Trophoblast cell (in vitro differentiated cells and primary cell): ENCODE results near the gene TYROBP.

Source experiments
- DNase-seq, 2 donors: peaks; one replicate each; pipeline ENCODE4 v3.0.0-alpha.2; 2016
- H2AFZ ChIP-seq: 2 replicates; pipeline ENCODE4 v1.6.1; 2013; ENCODE audit warnings: low read length, moderate library complexity, mild to moderate bottlenecking; ENCODE audit not compliant: insufficient read depth, poor library complexity
- H2AK5ac ChIP-seq: 2 replicates; pipeline ENCODE4 v1.6.1; 2013; ENCODE audit warnings: mild to moderate bottlenecking, low read length
- H2BK120ac ChIP-seq: 2 replicates; pipeline ENCODE4 v1.6.1; 2013; ENCODE audit warnings: low read length, mild to moderate bottlenecking, moderate library complexity; ENCODE audit not compliant: insufficient read depth, poor library complexity
- H2BK12ac ChIP-seq: 2 replicates; pipeline ENCODE4 v1.6.1; 2013; ENCODE audit warnings: mild to moderate bottlenecking, low read length, moderate library complexity
- H2BK5ac ChIP-seq: 2 replicates; pipeline ENCODE4 v1.6.1; 2013; ENCODE audit warnings: low read length, low read depth, moderate library complexity, mild to moderate bottlenecking; ENCODE audit not compliant: poor library complexity
- H3K14ac ChIP-seq: 2 replicates; pipeline ENCODE4 v1.6.1; 2013; ENCODE audit warnings: mild to moderate bottlenecking, low read length
- H3K18ac ChIP-seq: 2 replicates; pipeline ENCODE4 v1.6.1; 2013; ENCODE audit warnings: mild to moderate bottlenecking, low read length
- H3K23ac ChIP-seq: 2 replicates; pipeline ENCODE4 v1.6.1; 2013; ENCODE audit warnings: low read length
- H3K27ac ChIP-seq: 2 replicates; pipeline ENCODE4 v1.5.1; 2013; ENCODE audit warnings: low read depth, mild to moderate bottlenecking, inconsistent platforms, low read length, moderate library complexity
- H3K27me3 ChIP-seq: 2 replicates; pipeline ENCODE4 v1.6.1; 2013; ENCODE audit warnings: inconsistent platforms, mild to moderate bottlenecking, low read length, moderate library complexity; ENCODE audit not compliant: insufficient read depth
- H3K36me3 ChIP-seq, 2 experiments: 1 replicate in 1 of 2; 2 replicates in 1 of 2; pipeline ENCODE4 v1.6.1; 2013; ENCODE audit warnings: low read length in 2 of 2, mild to moderate bottlenecking in 2 of 2, moderate library complexity in 1 of 2; ENCODE audit not compliant: insufficient read depth in 2 of 2, control insufficient read depth in 1 of 2
- H3K4ac ChIP-seq: 2 replicates; pipeline ENCODE4 v1.6.1; 2013; ENCODE audit warnings: low read depth, mild to moderate bottlenecking, low read length, moderate library complexity
- H3K4me1 ChIP-seq, 2 experiments: 1 replicate in 1 of 2; 2 replicates in 1 of 2; pipeline ENCODE4 v1.6.1; 2013; ENCODE audit warnings: low read length in 2 of 2, mild to moderate bottlenecking in 2 of 2, moderate library complexity in 1 of 2; ENCODE audit not compliant: insufficient read depth in 2 of 2, control insufficient read depth in 1 of 2
- H3K4me2 ChIP-seq: 2 replicates; pipeline ENCODE4 v1.6.1; 2013; ENCODE audit warnings: inconsistent platforms, mild to moderate bottlenecking, low read length, moderate library complexity
- H3K4me3 ChIP-seq: 2 replicates; pipeline ENCODE4 v1.5.1; 2013; ENCODE audit warnings: mild to moderate bottlenecking, low read depth, low read length, inconsistent platforms
- H3K79me1 ChIP-seq: one replicate; pipeline ENCODE4 v1.6.1; 2013; ENCODE audit warnings: low read length
- H3K79me2 ChIP-seq: 2 replicates; pipeline ENCODE4 v1.6.1; 2013; ENCODE audit warnings: low read length, mild to moderate bottlenecking; ENCODE audit not compliant: control insufficient read depth, insufficient read depth, poor library complexity
- H3K9ac ChIP-seq: 2 replicates; pipeline ENCODE4 v1.6.1; 2013; ENCODE audit warnings: mild to moderate bottlenecking, low read length
- H3K9me3 ChIP-seq: 2 replicates; pipeline ENCODE4 v1.6.1; 2013; ENCODE audit warnings: low read depth, mild to moderate bottlenecking, control low read depth, inconsistent platforms, low read length; ENCODE audit not compliant: insufficient read depth
- H4K12ac ChIP-seq: 2 replicates; pipeline ENCODE4 v1.6.1; 2013; ENCODE audit warnings: low read depth, mild to moderate bottlenecking, low read length, moderate library complexity
- H4K8ac ChIP-seq: 2 replicates; pipeline ENCODE4 v1.6.1; 2013; ENCODE audit warnings: low read depth, mild to moderate bottlenecking, low read length, moderate library complexity
- H4K91ac ChIP-seq: one replicate; pipeline ENCODE4 v1.6.1; 2013; ENCODE audit warnings: low read depth, mild to moderate bottlenecking, low read length, moderate library complexity
- WGBS: extraction: QIAGEN DNeasy Blood & Tissue Kit; methylation state at CpG from one replicate; pipeline ENCODE4 v1.1.7; 2013; ENCODE audit warnings: missing lambda C conversion rate; ENCODE audit not compliant: insufficient read length, insufficient coverage; ENCODE audit errors: extremely low coverage; 5-methylcytosine and 5-hydroxymethylcytosine counted together

The TYROBP gene

DNA sequence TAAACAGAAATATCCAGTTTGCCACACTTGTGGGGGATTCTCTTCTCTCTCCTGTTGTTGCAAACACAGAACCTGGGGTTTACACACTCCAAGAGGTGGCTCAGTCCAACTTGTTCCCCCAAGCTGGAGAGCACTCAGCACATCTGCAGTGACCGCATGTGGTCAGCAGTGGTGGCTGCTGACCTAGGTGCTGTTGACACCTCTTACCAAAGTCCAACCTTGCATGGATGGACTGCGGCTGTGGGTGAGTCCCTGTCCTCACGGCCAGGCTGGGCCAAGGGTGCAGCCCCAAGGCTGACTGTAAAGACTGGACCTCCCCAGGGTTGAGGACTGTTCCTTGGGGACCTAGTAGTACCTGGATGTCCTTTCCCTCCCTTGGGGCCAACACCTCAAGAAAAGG lies 34.1 kb upstream of the TYROBP start:
- DNase-seq: no peak
- no peak overlapping the region for H4K91ac ChIP-seq
- H3K9me3 ChIP-seq: peaks cover 1% of the 10 kb centered on the region
- H3K18ac ChIP-seq: no peak overlapping the region
- no peak overlapping the region for H3K23ac ChIP-seq
- no peak overlapping the region for H4K8ac ChIP-seq
- no peak overlapping the region for H3K27ac ChIP-seq
- H3K4me2 ChIP-seq: no peak overlapping the region
- H4K12ac ChIP-seq: no peak overlapping the region
- H3K4ac ChIP-seq: no peak overlapping the region
- WGBS: no CpG with 5 or more reads among the region's 3 CpGs
- H3K4me3 ChIP-seq: no peak overlapping the region
- no peaks in the 10 kb centered on the region for H3K79me1 ChIP-seq
- H2BK5ac ChIP-seq: no peak overlapping the region
- no peak overlapping the region for H3K9ac ChIP-seq
- H2AFZ ChIP-seq: no peak overlapping the region
- no peaks in the 10 kb centered on the region for H3K27me3 ChIP-seq
- no peak overlapping the region for H3K14ac ChIP-seq
- H3K4me1 ChIP-seq: peaks cover 6 to 14% of the 10 kb centered on the region in 2 experiments
- no peak overlapping the region for H2BK120ac ChIP-seq
- no peaks in the 10 kb centered on the region for H3K79me2 ChIP-seq
- H2BK12ac ChIP-seq: no peak overlapping the region
- peaks cover 21 to 28% of the 10 kb centered on the region in 2 experiments for H3K36me3 ChIP-seq
- no peak overlapping the region for H2AK5ac ChIP-seq

- Histone ChIP-seq H3K18ac (no peak overlapping the region), H4K12ac (no peak overlapping the region), H3K9ac (no peak overlapping the region), H3K4ac (no peak overlapping the region), H2BK5ac (no peak overlapping the region), H2AK5ac (no peak overlapping the region), H3K27ac (no peak overlapping the region), H3K4me3 (no peak overlapping the region), H3K9me3 (peaks cover 1% of the 10 kb centered on the region), H2BK12ac (no peak overlapping the region), H3K27me3 (no peaks in the 10 kb centered on the region), H3K14ac (no peak overlapping the region), H3K4me1 (peaks cover 11 to 25% of the 10 kb centered on the region in 2 experiments), H3K23ac (no peak overlapping the region), H3K79me1 (peaks cover 4% of the 10 kb centered on the region), H3K4me2 (no peak overlapping the region), H4K8ac (no peak overlapping the region), H2AFZ (no peak overlapping the region), H4K91ac (no peak overlapping the region), H3K36me3 (peaks cover 21 to 28% of the 10 kb centered on the region in 2 experiments), H3K79me2 (no peaks in the 10 kb centered on the region), H2BK120ac (no peak overlapping the region)
- DNase-seq: no peak
- no CpG with 5 or more reads among the region's 4 CpGs for WGBS
These were observed 32.7 kb upstream of the TYROBP start for GRCh38 chr19:35940839-35941238.

- peaks cover 4% of the 10 kb centered on the region for H3K79me1 ChIP-seq
- H3K4me2 ChIP-seq: no peak overlapping the region
- peaks cover 14 to 26% of the 10 kb centered on the region in 2 experiments for H3K4me1 ChIP-seq
- no peaks in the 10 kb centered on the region for H3K27me3 ChIP-seq
- no peak overlapping the region for H4K12ac ChIP-seq
- no peak overlapping the region for H3K14ac ChIP-seq
- no peak for DNase-seq
- no peak overlapping the region for H3K4me3 ChIP-seq
- no peak overlapping the region for H4K91ac ChIP-seq
- H4K8ac ChIP-seq: no peak overlapping the region
- H2AFZ ChIP-seq: no peak overlapping the region
- H3K36me3 ChIP-seq: peaks cover 21 to 28% of the 10 kb centered on the region in 2 experiments
- no peak overlapping the region for H3K18ac ChIP-seq
- no peak overlapping the region for H2BK5ac ChIP-seq
- H3K79me2 ChIP-seq: no peaks in the 10 kb centered on the region
- no peak overlapping the region for H3K23ac ChIP-seq
- H3K4ac ChIP-seq: no peak overlapping the region
- H2BK12ac ChIP-seq: no peak overlapping the region
- H3K27ac ChIP-seq: no peak overlapping the region
- no peak overlapping the region for H3K9ac ChIP-seq
- H2AK5ac ChIP-seq: no peak overlapping the region
- H3K9me3 ChIP-seq: peaks cover under 1% of the 10 kb centered on the region
- no CpG with 5 or more reads among the region's 51 CpGs for WGBS
- H2BK120ac ChIP-seq: no peak overlapping the region
These were observed 32.1 kb upstream of the TYROBP start for GRCh38 chr19:35940078-35940775.

GRCh38 chr19:35939307-35940077 lies 31.4 kb upstream of the TYROBP start:
- Histone ChIP-seq H3K18ac (no peak overlapping the region), H3K4ac (no peak overlapping the region), H2AFZ (no peak overlapping the region), H4K12ac (no peak overlapping the region), H3K27ac (no peak overlapping the region), H3K79me2 (no peaks in the 10 kb centered on the region), H2BK12ac (no peak overlapping the region), H2BK120ac (no peak overlapping the region), H3K79me1 (peaks cover 4% of the 10 kb centered on the region), H3K9ac (no peak overlapping the region), H2BK5ac (no peak overlapping the region), H3K36me3 (peaks cover 16 to 23% of the 10 kb centered on the region in 2 experiments), H3K4me1 (peaks cover 14 to 26% of the 10 kb centered on the region in 2 experiments), H3K23ac (no peak overlapping the region), H3K9me3 (no peaks in the 10 kb centered on the region), H4K91ac (no peak overlapping the region), H3K4me2 (no peak overlapping the region), H2AK5ac (no peak overlapping the region), H3K4me3 (no peak overlapping the region), H4K8ac (no peak overlapping the region), H3K27me3 (no peaks in the 10 kb centered on the region), H3K14ac (no peak overlapping the region)
- no peak for DNase-seq
- WGBS: no CpG with 5 or more reads among the region's 55 CpGs
